Activated T-helper 2 cell treated with anti-CD3 and anti-CD28 coated beads, Interferon-gamma antibody, Interleukin-2, Interleukin-4, amounts not matched to agents 10 μg/mL and 5 μg/mL and 100 μg/mL, durations not matched to agents 14 hours and 24 hours and 36 hours (primary cell): ENCODE data around the gene BRD1. TPM values are rescaled to one million over a fixed set of nuclear protein-coding genes. Genes with fewer than 3 reads are reported as not detected.

Experiments used
- DNase-seq: peaks from one replicate; pipeline ENCODE4 v3.0.0; 2021; ENCODE audit warnings: low spot score
- H3K27ac Mint-ChIP-seq: one replicate; pipeline ENCODE4 v1.8.0; 2021; ENCODE audit warnings: mixed read lengths
- H3K27me3 Mint-ChIP-seq: one replicate; pipeline ENCODE4 v1.8.0; 2021; ENCODE audit warnings: low read depth, mixed read lengths
- H3K36me3 Mint-ChIP-seq: one replicate; pipeline ENCODE4 v1.8.0; 2021; ENCODE audit warnings: low read depth, mixed read lengths
- H3K4me1 Mint-ChIP-seq: one replicate; pipeline ENCODE4 v1.8.0; 2021; ENCODE audit warnings: low read depth, mixed read lengths
- H3K4me3 Mint-ChIP-seq: one replicate; pipeline ENCODE4 v1.8.0; 2021; ENCODE audit warnings: low read depth, mild to moderate bottlenecking, moderate library complexity, mixed read lengths
- H3K9me3 Mint-ChIP-seq: one replicate; pipeline ENCODE4 v1.8.0; 2021; ENCODE audit warnings: mixed read lengths
- intact Hi-C: fragments of 100-400 bp; cut with micrococcal nuclease; formaldehyde crosslinking; loops from one replicate; pipeline ENCODE4 v1.15.1; 2023
- total RNA-seq: library from RNA; stranded (reverse); gene quantifications from 2 replicates; pipeline ENCODE4 v1.2.3, GENCODE V29; 2022

The BRD1 gene
- total RNA-seq, 1 donor from 2014 or later, result 41.3 TPM

- H3K9me3 Mint-ChIP-seq, result no peaks in the 10 kb centered on the region
- intact Hi-C loops, result no loop called here
- H3K27me3 Mint-ChIP-seq, result no peaks in the 10 kb centered on the region
- H3K4me3 Mint-ChIP-seq, result no peak overlapping the region
- peaks cover 72% of the 10 kb centered on the region for H3K36me3 Mint-ChIP-seq
- no peak overlapping the region for H3K27ac Mint-ChIP-seq
- no peak for DNase-seq
- peaks cover 50% of the 10 kb centered on the region for H3K4me1 Mint-ChIP-seq
Measured at GRCh38 chr22:49814164-49814686, 13.4 kb downstream of the BRD1 start.

GRCh38 chr22:49812838-49813237 is 14.8 kb downstream of the BRD1 start:
- DNase-seq, result no peak
- intact Hi-C loops, result no loop called here
- H3K36me3 Mint-ChIP-seq, result peaks cover 66% of the 10 kb centered on the region
- H3K27me3 Mint-ChIP-seq, result no peaks in the 10 kb centered on the region
- no peak overlapping the region for H3K27ac Mint-ChIP-seq
- H3K4me3 Mint-ChIP-seq, result no peak overlapping the region
- H3K9me3 Mint-ChIP-seq, result no peaks in the 10 kb centered on the region
- H3K4me1 Mint-ChIP-seq, result peaks cover 61% of the 10 kb centered on the region

GRCh38 chr22:49811020-49811791 is 16.5 kb downstream of the BRD1 start:
- Mint-ChIP-seq H3K27ac (no peak overlapping the region), H3K4me1 (peaks cover 66% of the 10 kb centered on the region), H3K9me3 (no peaks in the 10 kb centered on the region), H3K27me3 (no peaks in the 10 kb centered on the region), H3K4me3 (no peak overlapping the region), H3K36me3 (peaks cover 64% of the 10 kb centered on the region)
- no peak for DNase-seq
- intact Hi-C loops, result no loop called here

- no peaks in the 10 kb centered on the region for H3K9me3 Mint-ChIP-seq
- peak overlapping the region; percentile 14 for H3K27ac Mint-ChIP-seq
- H3K4me3 Mint-ChIP-seq, result no peak overlapping the region
- no peaks in the 10 kb centered on the region for H3K27me3 Mint-ChIP-seq
- no peak for DNase-seq
- peaks cover 61% of the 10 kb centered on the region for H3K36me3 Mint-ChIP-seq
- peaks cover 62% of the 10 kb centered on the region for H3K4me1 Mint-ChIP-seq
- intact Hi-C loops, result no loop called here
Measured at GRCh38 chr22:49810363-49811019, 17.2 kb downstream of the BRD1 start.

- Mint-ChIP-seq H3K9me3 (no peaks in the 10 kb centered on the region), H3K27ac (peak overlapping the region; percentile 66), H3K4me3 (peak overlapping the region; percentile 11), H3K4me1 (peaks cover 59% of the 10 kb centered on the region), H3K36me3 (peaks cover 67% of the 10 kb centered on the region), H3K27me3 (no peaks in the 10 kb centered on the region)
- peak; percentile 60 for DNase-seq
- intact Hi-C loops, result loop anchor here (10.0 kb wide), 1 partner anchor 77 kb away; no protein-coding TSS in a partner anchor
Measured at GRCh38 chr22:49807780-49808708, 19.6 kb downstream of the BRD1 start.

GRCh38 chr22:49807129-49807528 is 20.5 kb downstream of the BRD1 start:
- Mint-ChIP-seq H3K9me3 (no peaks in the 10 kb centered on the region), H3K4me3 (no peak overlapping the region), H3K4me1 (peaks cover 51% of the 10 kb centered on the region), H3K27ac (peak overlapping the region; percentile 35), H3K27me3 (no peaks in the 10 kb centered on the region), H3K36me3 (peaks cover 69% of the 10 kb centered on the region)
- intact Hi-C loops, result loop anchor here (10.0 kb wide), 1 partner anchor 78 kb away; no protein-coding TSS in a partner anchor
- DNase-seq, result no peak

- no peak for DNase-seq
- H3K27ac Mint-ChIP-seq, result no peak overlapping the region
- no peaks in the 10 kb centered on the region for H3K9me3 Mint-ChIP-seq
- peaks cover 28% of the 10 kb centered on the region for H3K4me1 Mint-ChIP-seq
- H3K27me3 Mint-ChIP-seq, result no peaks in the 10 kb centered on the region
- H3K4me3 Mint-ChIP-seq, result no peak overlapping the region
- intact Hi-C loops, result loop anchor here (10.0 kb wide), 1 partner anchor 81 kb away; no protein-coding TSS in a partner anchor
- peaks cover 60% of the 10 kb centered on the region for H3K36me3 Mint-ChIP-seq
Measured at GRCh38 chr22:49803737-49804375, 23.8 kb downstream of the BRD1 start.

- H3K4me1 Mint-ChIP-seq, result peaks cover 21% of the 10 kb centered on the region
- H3K27me3 Mint-ChIP-seq, result no peaks in the 10 kb centered on the region
- H3K36me3 Mint-ChIP-seq, result peaks cover 57% of the 10 kb centered on the region
- no peaks in the 10 kb centered on the region for H3K9me3 Mint-ChIP-seq
- H3K4me3 Mint-ChIP-seq, result no peak overlapping the region
- intact Hi-C loops, result loop anchor here (10.0 kb wide), 1 partner anchor 82 kb away; no protein-coding TSS in a partner anchor
- no peak overlapping the region for H3K27ac Mint-ChIP-seq
- DNase-seq, result no peak
Measured at GRCh38 chr22:49803134-49803533, 24.5 kb downstream of the BRD1 start.

GRCh38 chr22:49801391-49802060 is 26.1 kb downstream of the BRD1 start:
- no peak overlapping the region for H3K27ac Mint-ChIP-seq
- intact Hi-C loops, result loop anchor here (10.0 kb wide), 1 partner anchor 83 kb away; no protein-coding TSS in a partner anchor
- H3K36me3 Mint-ChIP-seq, result peaks cover 58% of the 10 kb centered on the region
- no peaks in the 10 kb centered on the region for H3K27me3 Mint-ChIP-seq
- H3K9me3 Mint-ChIP-seq, result no peaks in the 10 kb centered on the region
- H3K4me1 Mint-ChIP-seq, result peaks cover 6% of the 10 kb centered on the region
- no peak overlapping the region for H3K4me3 Mint-ChIP-seq
- DNase-seq, result no peak

GRCh38 chr22:49800408-49801238 is 27.1 kb downstream of the BRD1 start:
- Mint-ChIP-seq H3K27me3 (no peaks in the 10 kb centered on the region), H3K9me3 (no peaks in the 10 kb centered on the region), H3K27ac (no peak overlapping the region), H3K4me1 (no peaks in the 10 kb centered on the region), H3K4me3 (no peak overlapping the region), H3K36me3 (peaks cover 54% of the 10 kb centered on the region)
- intact Hi-C loops, result loop anchor here (10.0 kb wide), 1 partner anchor 84 kb away; no protein-coding TSS in a partner anchor
- DNase-seq, result no peak
